Activated B cell treated with CpG ODN at 0.5 μM for 24 hours (primary cell): ENCODE measurements around the gene MYO9B. TPM values are rescaled to one million over a fixed set of nuclear protein-coding genes. Genes with fewer than 3 reads are reported as not detected.

ENCODE experiments used
- ATAC-seq: fragments of 200-7000 bp; cut with Tn5 transposase; one replicate; pipeline ENCODE4 v1.10.0; 2021; ENCODE audit warnings: low read depth, mild to moderate bottlenecking, moderate library complexity
- CTCF ChIA-PET: fragments of 350-600 bp; sonication (Branson Sonifier 250); formaldehyde crosslinking; loops from one replicate; lab custom pipeline; 2021; ENCODE audit warnings: antibody characterized with exemption; lab: Charles Lee
- POLR2A ChIA-PET: fragments of 350-600 bp; sonication (Branson Sonifier 250); formaldehyde crosslinking; loops from one replicate; lab custom pipeline; 2021; ENCODE audit warnings: antibody characterized with exemption; lab: Charles Lee
- DNase-seq: peaks from one replicate; pipeline ENCODE4 v3.0.0; 2022
- H3K27ac Mint-ChIP-seq: one replicate; pipeline ENCODE4 v1.8.0; 2020; ENCODE audit warnings: mixed read lengths
- H3K27me3 Mint-ChIP-seq: one replicate; pipeline ENCODE4 v1.8.0; 2021; ENCODE audit warnings: mixed read lengths
- H3K36me3 Mint-ChIP-seq: one replicate; pipeline ENCODE4 v1.8.0; 2021; ENCODE audit warnings: low read depth, mixed read lengths
- H3K4me1 Mint-ChIP-seq: one replicate; pipeline ENCODE4 v1.8.0; 2021; ENCODE audit warnings: mixed read lengths
- H3K4me3 Mint-ChIP-seq: one replicate; pipeline ENCODE4 v1.8.0; 2020; ENCODE audit warnings: mild to moderate bottlenecking, mixed read lengths
- H3K9me3 Mint-ChIP-seq: one replicate; pipeline ENCODE4 v1.8.0; 2020; ENCODE audit warnings: mixed read lengths
- CTCF ChIP-seq: fragments of 200-600 bp; IDR thresholded peaks from one replicate; pipeline ENCODE4 v1.8.0; 2022; ENCODE audit warnings: antibody characterized with exemption, mild to moderate bottlenecking
- intact Hi-C: fragments of 100-400 bp; cut with micrococcal nuclease; formaldehyde crosslinking; loops from one replicate; pipeline ENCODE4 v1.15.1; 2024
- total RNA-seq: library from RNA; stranded (reverse); gene quantifications from 2 replicates; pipeline ENCODE4 v1.2.3, GENCODE V29; 2022

Gene MYO9B
- total RNA-seq, 1 donor from 2014 or later = 239 TPM

- no peak for TF ChIP-seq CTCF
- POLR2A ChIA-PET = interaction anchor here (0.6 to 0.7 kb wide), 3 partner anchors 9 to 739 kb away, joined by 5 to 7 read pairs (median 5); no protein-coding TSS in a partner anchor
Observed at GRCh38 chr19:17163652-17164051, 88.1 kb downstream of the MYO9B start.

DNA sequence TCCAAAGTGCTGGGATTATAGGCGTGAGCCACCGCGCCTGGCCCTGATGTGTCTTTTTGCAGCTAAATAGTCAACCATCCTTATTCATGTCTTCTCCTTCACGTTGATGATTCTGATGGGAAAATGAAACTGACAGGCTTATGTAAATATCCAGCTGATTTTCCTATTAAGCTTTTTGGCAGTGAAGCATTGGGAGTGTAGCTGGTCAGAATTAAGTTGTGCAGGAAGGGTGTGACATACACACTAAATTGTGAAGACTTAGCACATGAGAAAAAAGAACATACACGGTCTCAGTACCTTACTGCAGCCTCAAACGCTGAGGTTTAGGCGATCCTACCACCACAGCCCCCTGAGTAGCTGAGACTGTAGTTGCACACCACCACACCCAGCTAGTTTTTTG, 89.1 kb downstream of the MYO9B start:
- DNase-seq (no peak), ATAC-seq (no peak)
- H3K27me3 Mint-ChIP-seq = no peaks in the 10 kb centered on the region
- no peak overlapping the region for H3K27ac Mint-ChIP-seq
- ChIA-PET POLR2A (interaction anchor here (0.6 kb wide), 1 partner anchor 8 kb away, joined by 5 read pairs; no protein-coding TSS in a partner anchor), CTCF (interaction anchor here (0.8 kb wide), 1 partner anchor 28 kb away, joined by 4 read pairs; no protein-coding TSS in a partner anchor)
- H3K4me3 Mint-ChIP-seq = no peak overlapping the region
- H3K9me3 Mint-ChIP-seq = peaks cover 3% of the 10 kb centered on the region
- intact Hi-C loops = no loop called here
- peaks cover 85% of the 10 kb centered on the region for H3K36me3 Mint-ChIP-seq
- no peak for TF ChIP-seq CTCF
- H3K4me1 Mint-ChIP-seq = no peaks in the 10 kb centered on the region

More at GRCh38 chr19:17163652-17164051, 88.1 kb downstream of the MYO9B start:
- no peak for DNase-seq
- CTCF ChIA-PET = no interaction called here
- Mint-ChIP-seq H3K4me1 (no peaks in the 10 kb centered on the region), H3K9me3 (peaks cover 3% of the 10 kb centered on the region), H3K27me3 (no peaks in the 10 kb centered on the region), H3K4me3 (no peak overlapping the region), H3K27ac (no peak overlapping the region), H3K36me3 (peaks cover 82% of the 10 kb centered on the region)
- ATAC-seq = no peak
- intact Hi-C loops = no loop called here

DNA sequence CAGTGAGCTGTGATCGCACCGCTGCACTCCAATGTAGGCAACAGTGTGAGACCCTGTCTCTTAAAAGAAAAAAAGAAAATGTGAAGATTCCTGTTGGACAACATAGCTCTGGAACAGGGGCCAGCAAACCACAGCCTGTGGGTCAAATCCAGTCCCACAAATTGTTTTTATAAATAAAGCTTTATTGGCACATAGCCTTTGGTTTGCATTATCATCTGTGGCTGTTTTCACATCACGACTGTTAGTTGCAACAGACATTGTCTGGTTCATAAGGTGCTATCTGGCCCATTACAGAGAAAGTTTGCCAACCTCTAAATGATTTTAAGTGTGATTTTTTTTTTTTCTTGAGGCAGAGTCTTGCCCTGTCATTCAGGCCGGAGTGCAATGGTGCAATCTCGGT, 90.1 kb downstream of the MYO9B start:
- peaks cover 82% of the 10 kb centered on the region for H3K36me3 Mint-ChIP-seq
- POLR2A ChIA-PET = no interaction called here
- no peak for ATAC-seq

DNA sequence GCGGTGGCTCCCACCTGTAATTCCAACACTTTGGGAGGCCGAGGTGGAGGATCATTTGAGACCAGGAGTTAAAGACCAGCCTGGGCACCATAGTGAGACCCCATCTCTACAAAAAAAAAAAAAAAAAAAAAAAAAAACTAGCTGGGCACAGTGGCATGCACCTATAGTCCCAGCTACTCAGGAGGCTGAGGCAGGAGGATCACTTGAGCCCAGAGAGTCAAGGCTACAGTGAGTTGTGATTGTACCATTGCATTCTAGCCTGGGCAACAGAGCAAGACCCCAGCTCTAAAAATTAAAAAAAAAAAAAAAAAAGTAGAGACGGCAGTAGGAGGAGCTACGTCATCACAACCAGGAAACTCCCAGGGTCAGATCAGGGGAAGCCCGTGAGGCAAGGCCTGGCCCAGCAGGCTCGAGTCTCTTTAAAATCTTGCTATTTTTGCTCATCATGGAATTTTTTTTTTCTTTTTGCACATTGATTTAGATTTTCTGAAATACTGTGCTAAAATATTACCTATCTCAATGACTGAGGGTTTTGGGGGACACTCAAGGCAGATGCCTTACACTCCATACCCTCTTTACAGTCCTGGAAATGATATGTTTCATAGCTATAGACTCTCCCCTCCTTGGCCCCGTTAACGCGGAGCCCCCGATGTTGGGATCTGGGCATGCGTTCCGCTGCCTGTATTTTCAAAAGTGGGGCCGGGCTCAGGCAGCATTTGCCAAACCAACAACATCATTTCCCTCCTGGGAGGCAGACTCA, 95.1 kb downstream of the MYO9B start:
- DNase-seq = no peak
- H3K27ac Mint-ChIP-seq = peak overlapping the region; percentile 89
- no peaks in the 10 kb centered on the region for H3K27me3 Mint-ChIP-seq
- intact Hi-C loops = loop anchor here (1.0 to 2.0 kb wide), 3 partner anchors 14 to 64 kb away; no protein-coding TSS in a partner anchor
- no peak for TF ChIP-seq CTCF
- no peaks in the 10 kb centered on the region for H3K9me3 Mint-ChIP-seq
- H3K4me1 Mint-ChIP-seq = peaks cover 16% of the 10 kb centered on the region
- ATAC-seq = peak; percentile 89
- ChIA-PET POLR2A (interaction anchor here (0.6 to 3.6 kb wide), 16 partner anchors 9 to 1032 kb away, joined by 3 to 25 read pairs (median 3); partner anchors contain the start of genes ANKLE1, MYO9B and USHBP1), CTCF (interaction anchor here (1.5 kb wide), 1 partner anchor 65 kb away, joined by 4 read pairs; no protein-coding TSS in a partner anchor)
- H3K36me3 Mint-ChIP-seq = peaks cover 74% of the 10 kb centered on the region
- H3K4me3 Mint-ChIP-seq = peak overlapping the region; percentile 56

More for the DNA sequence above, 90.1 kb downstream of the MYO9B start:
- TF ChIP-seq CTCF = no peak
- Mint-ChIP-seq H3K4me1 (peaks cover 6% of the 10 kb centered on the region), H3K4me3 (no peak overlapping the region), H3K27me3 (no peaks in the 10 kb centered on the region), H3K9me3 (peaks cover 3% of the 10 kb centered on the region), H3K27ac (no peak overlapping the region)
- intact Hi-C loops = no loop called here
- no peak for DNase-seq
- CTCF ChIA-PET = no interaction called here

DNA sequence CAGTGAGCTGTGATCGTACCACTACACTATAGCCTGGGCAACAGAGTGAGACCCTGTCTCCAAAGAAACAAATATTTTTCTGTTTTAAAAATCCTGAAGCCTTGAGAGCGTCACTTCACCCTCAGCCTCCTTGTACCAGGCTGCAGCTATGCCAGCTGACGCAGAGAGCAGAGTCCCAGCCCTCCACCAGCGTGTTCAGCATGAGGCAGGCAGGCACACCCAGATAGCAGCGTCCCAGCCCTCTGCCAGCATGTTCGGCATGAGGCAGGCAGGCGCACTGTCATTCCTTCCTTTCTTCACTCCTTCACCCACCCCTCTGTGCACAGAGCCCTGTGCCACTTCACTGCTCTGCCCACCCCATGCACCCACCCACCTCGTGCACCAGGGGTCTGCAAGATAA, 96.3 kb downstream of the MYO9B start:
- ChIA-PET POLR2A (interaction anchor here (0.6 to 3.6 kb wide), 2 partner anchors 10 to 12 kb away, joined by 3 to 25 read pairs; no protein-coding TSS in a partner anchor), CTCF (no interaction called here)
- intact Hi-C loops = loop anchor here (2.0 kb wide), 2 partner anchors 37 to 63 kb away; no protein-coding TSS in a partner anchor
- no peak for DNase-seq
- ATAC-seq = no peak
- no peak for TF ChIP-seq CTCF
- Mint-ChIP-seq H3K9me3 (no peaks in the 10 kb centered on the region), H3K27me3 (no peaks in the 10 kb centered on the region), H3K36me3 (peaks cover 71% of the 10 kb centered on the region), H3K4me3 (no peak overlapping the region), H3K27ac (peak overlapping the region; percentile 89), H3K4me1 (peaks cover 16% of the 10 kb centered on the region)
